GM18511 (cell line): ENCODE data around the gene A3GALT2.

ENCODE experiments used
- ATAC-seq: cut with Tn5 transposase; IDR thresholded peaks from one replicate; pipeline ENCODE4 v1.9.1; 2021; ENCODE audit warnings: mild to moderate bottlenecking, moderate library complexity; ENCODE audit not compliant: unreplicated experiment

The A3GALT2 gene

DNA sequence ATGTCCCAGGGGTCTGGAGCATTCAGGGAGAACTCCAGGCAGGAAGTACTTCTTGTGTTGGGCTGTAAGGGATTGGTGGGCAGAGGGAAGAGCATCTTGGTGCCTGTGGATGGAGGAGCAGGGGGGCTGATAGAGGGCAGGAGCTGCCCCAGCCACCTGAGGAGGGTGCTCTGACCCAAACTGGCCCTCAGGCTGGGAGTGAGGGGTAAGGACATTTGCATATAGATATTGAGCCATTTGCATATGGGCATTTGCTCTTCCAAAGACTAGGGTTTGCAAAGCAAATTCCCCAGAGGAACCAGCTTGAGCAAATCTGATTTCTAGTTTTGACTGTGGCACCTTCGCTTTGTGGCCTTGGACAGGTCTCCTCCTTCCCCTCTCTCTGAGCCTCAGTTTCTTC is 46.5 kb downstream of the A3GALT2 start:
- ATAC-seq = no peak

DNA sequence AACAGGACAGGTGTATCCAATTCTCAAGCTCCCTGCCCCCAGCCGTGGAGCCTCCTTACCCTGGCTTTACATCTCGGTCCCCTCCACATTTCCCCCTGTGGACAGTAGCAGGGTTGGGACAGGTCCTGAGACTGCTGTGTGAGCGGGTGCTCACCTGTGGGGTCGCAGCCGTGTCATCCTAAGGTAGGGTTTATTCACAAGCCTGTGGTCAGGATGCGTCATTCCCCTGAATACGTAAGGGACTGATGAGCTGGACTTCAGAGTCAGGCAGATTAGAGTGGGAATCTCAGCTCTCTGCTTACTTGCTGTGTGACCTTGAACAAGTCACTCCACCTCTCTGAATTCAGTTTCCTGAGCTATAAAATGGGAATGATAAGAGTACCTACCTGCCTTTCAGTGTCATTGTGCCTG is 46.9 kb downstream of the A3GALT2 start:
- ATAC-seq = no peak

GRCh38 chr1:33273406-33273805 is 47.5 kb downstream of the A3GALT2 start:
- ATAC-seq = no peak

- ATAC-seq = no peak
These were observed 48.0 kb downstream of the A3GALT2 start for GRCh38 chr1:33272930-33273329.

- ATAC-seq = no peak
These were observed 48.4 kb downstream of the A3GALT2 start for GRCh38 chr1:33272509-33272908.

DNA sequence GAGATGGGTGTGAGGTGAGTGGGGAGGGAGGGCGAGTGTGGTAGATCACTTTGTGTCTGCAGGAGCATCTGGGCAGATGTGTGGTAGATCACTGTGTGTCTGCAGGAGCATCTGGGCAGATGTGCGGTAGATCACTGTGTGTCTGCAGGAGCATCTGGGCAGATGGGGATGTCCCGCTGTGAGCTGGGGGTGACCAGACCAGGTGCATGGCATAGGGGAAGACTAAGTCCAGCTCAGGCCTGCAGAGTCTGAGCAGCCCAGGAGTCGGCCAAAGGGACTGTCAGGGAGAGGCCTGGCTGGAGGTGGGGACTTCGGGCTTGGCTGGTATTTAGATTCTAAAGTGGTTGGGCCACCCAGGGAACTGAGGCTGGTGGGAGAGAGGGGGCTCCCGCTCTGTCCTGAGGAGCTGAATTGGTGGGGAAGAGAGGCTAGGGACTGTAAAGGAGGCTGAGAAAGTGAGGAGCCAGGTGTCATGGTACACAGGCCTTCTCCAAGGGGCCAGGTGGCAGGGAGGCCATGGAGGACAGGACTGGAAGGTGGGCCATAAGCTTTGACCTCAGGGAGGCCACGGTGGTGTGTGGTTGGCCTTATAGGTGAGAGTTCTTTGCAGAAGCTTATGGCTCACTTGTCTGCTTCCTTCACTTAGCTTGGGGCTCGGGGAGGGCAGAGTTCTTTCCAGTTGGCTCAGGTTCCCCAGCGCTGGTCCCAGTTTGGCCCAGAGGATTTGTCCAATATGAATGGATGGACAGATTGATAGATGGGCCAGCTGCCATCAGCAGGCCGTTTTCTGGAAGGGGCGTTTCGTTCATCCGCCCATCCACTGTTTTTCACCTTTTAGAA is 49.0 kb downstream of the A3GALT2 start:
- no peak for ATAC-seq

GRCh38 chr1:33270808-33271465 is 50.0 kb downstream of the A3GALT2 start:
- no peak for ATAC-seq

- no peak for ATAC-seq
These were observed 50.5 kb downstream of the A3GALT2 start for GRCh38 chr1:33270379-33270778.

DNA sequence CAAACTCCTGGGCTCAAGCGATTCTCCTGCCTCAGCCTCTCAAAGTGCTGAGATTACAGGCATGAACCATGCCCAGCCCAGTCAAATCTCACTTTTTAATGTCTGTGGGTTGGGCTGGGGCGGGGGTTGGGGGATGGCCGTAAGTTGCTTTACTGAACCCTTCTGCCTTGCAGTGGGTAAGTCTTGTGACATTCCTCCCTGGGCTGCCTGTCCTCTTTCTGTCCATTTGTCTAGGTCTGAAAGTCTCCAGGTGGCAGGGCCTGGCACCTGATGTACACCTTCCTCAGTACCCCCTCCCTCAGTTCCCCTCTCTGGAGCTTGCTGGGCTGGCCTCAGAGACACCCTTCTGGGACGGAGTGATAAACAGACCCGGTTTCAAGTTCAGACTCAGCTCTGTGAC is 51.3 kb downstream of the A3GALT2 start:
- ATAC-seq = no peak

DNA sequence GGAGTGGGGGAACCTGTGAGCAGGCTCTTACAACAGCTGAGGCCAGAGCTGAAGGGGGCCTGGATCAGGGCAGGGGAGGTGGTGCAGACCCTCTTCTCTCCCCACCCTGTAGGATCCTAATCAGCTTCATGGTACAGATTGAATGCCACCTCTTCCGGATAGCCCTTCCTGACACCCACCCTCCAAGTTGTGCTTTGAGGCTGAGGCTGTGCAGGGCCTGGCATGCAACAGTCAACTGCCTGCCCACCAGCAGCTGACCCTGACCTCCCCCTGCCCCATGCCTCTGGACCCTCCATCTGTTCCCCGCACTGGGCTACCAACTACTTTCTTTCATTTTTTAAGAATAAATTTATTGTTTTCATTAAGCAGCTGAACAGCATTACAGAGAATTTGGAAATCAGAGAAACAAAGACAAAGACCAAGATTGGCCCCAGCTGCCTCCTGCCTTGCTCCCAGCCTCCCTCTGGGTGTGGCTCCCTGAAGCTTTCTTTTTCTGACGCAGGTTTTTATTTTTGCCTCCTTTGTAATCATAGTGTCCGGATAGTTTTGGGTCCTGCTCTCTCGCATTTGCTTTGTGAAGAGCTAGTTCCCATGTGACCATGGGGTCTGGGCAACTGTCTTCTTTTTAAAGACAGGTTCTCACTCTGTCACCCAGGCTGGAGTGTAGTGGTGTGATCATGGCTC is 51.8 kb downstream of the A3GALT2 start:
- no peak for ATAC-seq

GRCh38 chr1:33268457-33268856 is 52.4 kb downstream of the A3GALT2 start:
- ATAC-seq = no peak

- no peak for ATAC-seq
These were observed 53.3 kb downstream of the A3GALT2 start for GRCh38 chr1:33267468-33268205.

DNA sequence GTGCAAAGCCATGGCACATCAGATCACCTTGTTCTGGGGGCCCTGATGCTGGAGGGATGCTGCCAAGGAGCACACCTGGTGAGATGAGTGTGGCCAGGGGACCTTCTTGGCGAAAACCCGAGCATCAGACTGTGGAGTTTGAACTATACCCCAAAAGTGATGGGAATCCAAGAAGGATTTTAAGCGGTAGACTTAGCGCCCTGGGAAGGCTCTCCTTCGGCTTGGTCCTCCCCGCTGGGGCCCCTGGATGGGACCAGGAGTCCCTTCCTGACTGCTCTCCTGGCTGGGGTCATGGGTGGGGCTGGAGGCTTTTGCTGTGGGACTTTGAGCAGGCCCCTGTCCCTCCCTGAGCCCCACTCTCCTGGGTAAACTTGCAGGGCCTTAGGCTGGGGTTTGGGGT is 54.1 kb downstream of the A3GALT2 start:
- ATAC-seq = no peak

- no peak for ATAC-seq
These were observed 54.9 kb downstream of the A3GALT2 start for GRCh38 chr1:33265780-33266605.

GRCh38 chr1:33263890-33264504 is 56.9 kb downstream of the A3GALT2 start:
- no peak for ATAC-seq

DNA sequence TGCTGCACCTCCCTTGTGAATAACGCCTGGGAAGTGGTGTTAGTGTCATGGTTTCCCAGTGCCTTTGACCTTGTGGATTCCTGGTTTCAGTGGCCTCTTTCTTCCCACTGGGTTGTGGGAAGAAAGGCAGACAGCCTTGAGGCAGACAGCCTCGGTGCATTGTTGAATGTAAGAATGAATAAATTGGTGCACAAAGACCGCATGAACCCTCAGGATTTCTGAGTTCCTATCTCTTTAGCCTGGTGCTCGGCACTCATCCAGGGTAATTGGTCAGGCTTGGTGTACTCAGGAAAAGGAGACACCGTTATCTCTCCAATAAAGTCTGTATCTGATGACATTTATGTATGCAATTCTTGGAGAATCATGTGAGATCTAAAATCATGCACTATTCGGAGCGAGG is 59.6 kb downstream of the A3GALT2 start:
- ATAC-seq = no peak

- no peak for ATAC-seq
These were observed 60.5 kb downstream of the A3GALT2 start for GRCh38 chr1:33260439-33260838.

DNA sequence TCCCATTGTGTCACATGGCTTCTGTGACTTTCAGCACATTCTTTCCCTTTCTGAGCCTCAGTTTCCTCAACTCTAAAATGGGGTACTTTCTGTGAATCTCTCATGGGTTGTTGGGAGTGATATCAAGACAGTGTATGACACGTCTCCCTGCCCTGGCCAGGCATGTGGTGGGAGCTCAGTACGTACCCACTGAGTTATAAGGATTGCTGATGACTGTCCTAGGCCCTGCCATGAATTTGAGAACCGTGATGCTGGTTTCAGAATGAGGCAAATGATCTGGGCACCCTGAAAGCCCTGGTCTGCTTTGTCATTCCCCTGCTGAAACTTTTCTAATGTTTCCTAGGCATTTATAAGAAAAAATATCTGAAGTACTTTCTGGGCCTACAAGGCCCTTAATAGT is 61.0 kb downstream of the A3GALT2 start:
- ATAC-seq = no peak

DNA sequence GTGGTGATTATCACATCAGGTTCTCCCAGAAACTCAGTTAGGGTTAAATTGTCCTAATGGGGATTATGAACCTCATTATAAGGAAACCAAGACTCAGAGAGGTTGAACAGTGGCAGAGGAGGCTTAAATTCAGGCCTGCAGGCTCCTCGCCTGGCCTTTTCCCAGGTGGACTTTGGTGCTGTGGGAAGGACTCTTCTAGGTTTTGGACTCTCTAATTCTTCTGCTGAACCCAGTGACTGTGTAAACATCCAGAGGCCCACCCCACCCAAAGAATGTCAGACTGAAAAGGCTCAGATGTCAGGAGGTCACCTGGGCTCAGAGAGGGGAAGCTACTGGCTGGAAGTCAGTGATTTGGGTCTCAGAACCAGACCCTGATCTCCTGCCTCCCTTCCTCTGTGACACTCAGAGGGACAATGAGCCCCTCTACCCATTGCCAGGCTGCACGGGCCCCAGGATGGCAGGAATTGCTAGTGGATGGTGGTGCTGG is 62.1 kb downstream of the A3GALT2 start:
- no peak for ATAC-seq
